Panc1 (cell line): ENCODE data around the gene OPN1SW. TPM values are rescaled to one million over a fixed set of nuclear protein-coding genes. Genes with fewer than 3 reads are reported as not detected.

Source experiments
- ATAC-seq: fragments of 200-7000 bp; cut with Tn5 transposase; 2 replicates; pipeline ENCODE4 v1.9.1; 2020; ENCODE audit warnings: mild to moderate bottlenecking, moderate library complexity
- BruUV-seq: library from RNA; stranded (reverse); fragments of 400-500 nt; replicated peaks from 2 replicates; lab custom pipeline; 2021; lab: Mats Ljungman, UMichigan
- CTCF ChIA-PET: fragments of 300-600 bp; sonication (Branson Sonifier 250); formaldehyde crosslinking; loops from one replicate; lab custom pipeline; 2022; ENCODE audit warnings: antibody characterized with exemption; lab: Charles Lee
- POLR2A ChIA-PET: fragments of 300-600 bp; sonication (Branson Sonifier 250); formaldehyde crosslinking; loops from one replicate; lab custom pipeline; 2022; ENCODE audit warnings: antibody characterized with exemption; lab: Charles Lee
- DNase-seq: peaks from one replicate; pipeline ENCODE4 v3.0.0-alpha.2; 2010; ENCODE audit warnings: low read depth, low spot score
- H3K27ac ChIP-seq: 2 replicates; pipeline ENCODE4 v1.5.1; 2011; ENCODE audit warnings: mild to moderate bottlenecking, low read length, inconsistent platforms
- H3K27me3 ChIP-seq: fragments of 200-500 bp; sonication (Bioruptor generic); 2 replicates; pipeline ENCODE4 v1.6.0; 2014; ENCODE audit warnings: low read length, inconsistent platforms; ENCODE audit not compliant: control insufficient read depth, insufficient read depth
- H3K36me3 ChIP-seq: fragments of 200-500 bp; sonication (Bioruptor generic); 2 replicates; pipeline ENCODE4 v1.5.1; 2014; ENCODE audit warnings: inconsistent platforms, mild to moderate bottlenecking, low read length, moderate library complexity; ENCODE audit not compliant: control insufficient read depth, insufficient read depth
- H3K4me1 ChIP-seq: 2 replicates; pipeline ENCODE4 v1.5.1; 2011; ENCODE audit warnings: inconsistent platforms, mild to moderate bottlenecking, low read length, moderate library complexity; ENCODE audit not compliant: control insufficient read depth, insufficient read depth
- H3K4me3 ChIP-seq, 2 experiments: 2 replicates each; pipeline ENCODE4 v1.5.1; 2011 to 2012; ENCODE audit warnings: low read depth in 2 of 2, low read length in 2 of 2, mild to moderate bottlenecking in 2 of 2, inconsistent platforms in 1 of 2, moderate library complexity in 1 of 2
- H3K9me3 ChIP-seq: fragments of 200-500 bp; sonication (Bioruptor generic); 2 replicates; pipeline ENCODE4 v1.5.1; 2014; ENCODE audit warnings: low read depth, mild to moderate bottlenecking, inconsistent platforms, low read length, moderate library complexity; ENCODE audit not compliant: control insufficient read depth, insufficient read depth
- POLR2AphosphoS5 ChIP-seq: IDR thresholded peaks from 2 replicates; pipeline ENCODE4 v1.6.1; 2012; ENCODE audit warnings: mild to moderate bottlenecking, low read depth, low read length, moderate library complexity
- REST ChIP-seq, 2 experiments: IDR thresholded peaks; 2 replicates each; pipeline ENCODE4 v1.6.1; 2011 to 2012; ENCODE audit warnings: low read depth in 2 of 2, control low read depth in 1 of 2, low read length in 1 of 2, mild to moderate bottlenecking in 1 of 2, moderate library complexity in 1 of 2; ENCODE audit not compliant: insufficient read depth in 1 of 2
- SIN3A ChIP-seq: IDR thresholded peaks from 2 replicates; pipeline ENCODE4 v1.6.1; 2012; ENCODE audit warnings: low read depth, mild to moderate bottlenecking, low read length, moderate library complexity, borderline replicate concordance; ENCODE audit not compliant: insufficient read depth
- TCF7L2 ChIP-seq: IDR thresholded peaks from 2 replicates; pipeline ENCODE4 v1.6.1; 2011; ENCODE audit warnings: mild to moderate bottlenecking, low read depth, low read length, inconsistent platforms
- in situ Hi-C: cut with HindIII; loops from 2 replicates; pipeline ENCODE4 v1.10.0; 2016; ENCODE audit warnings: low sequenced_read_pairs, low pct_unique_long_range_greater_than_20kb
- intact Hi-C: fragments of 100-400 bp; cut with micrococcal nuclease; formaldehyde crosslinking; loops from one replicate; pipeline ENCODE4 v1.10.0; 2022; ENCODE audit not compliant: unreplicated experiment
- total RNA-seq: library from RNA; stranded (reverse); gene quantifications from one replicate; pipeline ENCODE4 v1.2.1, GENCODE V29; 2021; ENCODE audit not compliant: unreplicated experiment
- TF ChIP-seq, protein P1 (sequence below): fragments of 450-650 bp; IDR thresholded peaks from 2 replicates; pipeline ENCODE4 v1.5.1; 2017; ENCODE audit warnings: mild to moderate bottlenecking

OPN1SW gene
- total RNA-seq, 1 experiment from 2014 or later, result not detected

DNA sequence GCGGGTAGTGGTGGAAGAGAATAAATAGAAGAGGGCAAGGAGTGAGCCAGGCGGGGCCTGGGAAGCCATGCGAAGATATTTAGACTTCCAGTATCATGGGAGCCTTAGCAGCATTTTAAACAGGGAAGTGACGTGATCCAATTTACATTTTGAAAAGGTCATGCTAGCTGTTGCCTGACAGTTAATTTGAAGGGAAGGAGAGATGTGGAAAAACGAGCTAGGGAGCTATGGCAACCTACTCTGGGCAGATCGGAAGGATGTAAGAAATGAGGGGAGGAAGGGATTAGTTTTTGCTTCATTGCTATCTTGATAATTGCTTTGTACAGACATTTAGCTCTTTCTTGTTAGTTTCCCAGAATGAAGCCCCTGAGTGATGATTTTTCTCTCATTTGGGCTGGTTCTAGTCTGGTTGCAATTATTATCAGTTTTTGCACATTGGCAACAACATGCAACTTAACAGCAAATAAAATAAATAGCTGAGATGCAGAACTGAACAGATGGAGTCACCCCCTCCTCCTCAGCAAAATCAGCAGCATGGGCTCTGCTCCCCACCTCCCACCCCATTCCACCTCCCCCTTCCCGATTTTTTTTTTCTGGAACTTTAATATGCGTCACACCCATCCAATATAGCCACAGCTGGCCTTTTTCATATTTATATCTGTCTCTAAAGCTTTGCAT, 49.4 kb downstream of the OPN1SW start:
- H3K4me1 ChIP-seq, result no peaks in the 10 kb centered on the region
- H3K9me3 ChIP-seq, result no peaks in the 10 kb centered on the region
- CTCF ChIA-PET, result interaction anchor here (0.6 kb wide), 1 partner anchor 201 kb away, joined by 5 read pairs; no protein-coding TSS in a partner anchor
- TF ChIP-seq POLR2AphosphoS5 (no peak), SIN3A (no peak), REST (IDR thresholded peaks at IDR 0.05; ENCODE audit: insufficient read depth in 1 of 2, low read depth in 2 of 2, low read length in 1 of 2) (no peak), TCF7L2 (no peak)
- TF ChIP-seq, protein P1, sequence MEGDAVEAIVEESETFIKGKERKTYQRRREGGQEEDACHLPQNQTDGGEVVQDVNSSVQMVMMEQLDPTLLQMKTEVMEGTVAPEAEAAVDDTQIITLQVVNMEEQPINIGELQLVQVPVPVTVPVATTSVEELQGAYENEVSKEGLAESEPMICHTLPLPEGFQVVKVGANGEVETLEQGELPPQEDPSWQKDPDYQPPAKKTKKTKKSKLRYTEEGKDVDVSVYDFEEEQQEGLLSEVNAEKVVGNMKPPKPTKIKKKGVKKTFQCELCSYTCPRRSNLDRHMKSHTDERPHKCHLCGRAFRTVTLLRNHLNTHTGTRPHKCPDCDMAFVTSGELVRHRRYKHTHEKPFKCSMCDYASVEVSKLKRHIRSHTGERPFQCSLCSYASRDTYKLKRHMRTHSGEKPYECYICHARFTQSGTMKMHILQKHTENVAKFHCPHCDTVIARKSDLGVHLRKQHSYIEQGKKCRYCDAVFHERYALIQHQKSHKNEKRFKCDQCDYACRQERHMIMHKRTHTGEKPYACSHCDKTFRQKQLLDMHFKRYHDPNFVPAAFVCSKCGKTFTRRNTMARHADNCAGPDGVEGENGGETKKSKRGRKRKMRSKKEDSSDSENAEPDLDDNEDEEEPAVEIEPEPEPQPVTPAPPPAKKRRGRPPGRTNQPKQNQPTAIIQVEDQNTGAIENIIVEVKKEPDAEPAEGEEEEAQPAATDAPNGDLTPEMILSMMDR, result no peak
- BruUV-seq, result no TSS peak
- no peak for DNase-seq
- ATAC-seq, result no peak
- no peak overlapping the region for H3K27ac ChIP-seq
- intact Hi-C loops (no loop called here), in situ Hi-C loops (no loop called here)
- POLR2A ChIA-PET, result interaction anchor here (0.5 kb wide), 1 partner anchor 56 kb away, joined by 6 read pairs; no protein-coding TSS in a partner anchor
- peaks cover 6% of the 10 kb centered on the region; the same call in 1 of the 2 replicates for H3K27me3 ChIP-seq
- no peak overlapping the region for H3K4me3 ChIP-seq
- no peaks in the 10 kb centered on the region for H3K36me3 ChIP-seq

- in situ Hi-C loops (no loop called here), intact Hi-C loops (no loop called here)
- DNase-seq (no peak), ATAC-seq (no peak)
- no peak for TF ChIP-seq SIN3A
- TF ChIP-seq, protein P1, result no peak
- no peak for TF ChIP-seq TCF7L2
- TF ChIP-seq POLR2AphosphoS5, result no peak
- Histone ChIP-seq H3K4me3 (no peak overlapping the region), H3K27ac (no peak overlapping the region), H3K27me3 (peaks cover 6% of the 10 kb centered on the region; the same call in 1 of the 2 replicates), H3K36me3 (no peaks in the 10 kb centered on the region), H3K4me1 (no peaks in the 10 kb centered on the region), H3K9me3 (no peaks in the 10 kb centered on the region)
- POLR2A ChIA-PET, result no interaction called here
- CTCF ChIA-PET, result interaction anchor here (1.0 kb wide), 1 partner anchor 153 kb away, joined by 3 read pairs; no protein-coding TSS in a partner anchor
- no TSS peak for BruUV-seq
These were observed 50.1 kb downstream of the OPN1SW start for GRCh38 chr7:128725531-128725930.
